Cardiac septum (tissue), 1 donor: Measurements from ENCODE around the gene CFAP20. TPM values are rescaled to one million over a fixed set of nuclear protein-coding genes. Genes with fewer than 3 reads are reported as not detected.
A peak's percentile ranks its signal among the peaks of the same experiment; 100 is the strongest.
"Not testable (repeated sequence)": the region's sequence is repeated elsewhere in the genome, so short reads cannot be mapped to it uniquely, and the experiment has no call there.

Source experiments
- DNase-seq: peaks from one replicate; pipeline ENCODE4 v3.0.0-alpha.2; 2020; ENCODE audit warnings: low spot score
- intact Hi-C: fragments of 100-400 bp; cut with DNase I; formaldehyde crosslinking; loops from one replicate; pipeline ENCODE4 v1.14.0; 2022
- total RNA-seq: library from RNA; stranded (reverse); fragmentation: NEBNext Ultra II Directional; extraction: Animal tissue kit (Norgen Biotek cat#: 25700); gene quantifications from one replicate; pipeline ENCODE4 v1.2.1, GENCODE V29; 2021
- donor health status: DM: no; HTN: no; CAD: no.

The CFAP20 gene
- total RNA-seq, 1 donor from 2014 or later: 36.7 TPM

GRCh38 chr16:58077796-58078195 is 51.4 kb downstream of the CFAP20 start:
- intact Hi-C loops: no loop called here
- DNase-seq: peak; percentile 56

GRCh38 chr16:58076514-58076913 is 52.7 kb downstream of the CFAP20 start:
- no peak for DNase-seq
- intact Hi-C loops: no loop called here

- intact Hi-C loops: no loop called here
- no peak for DNase-seq
These were observed 54.5 kb downstream of the CFAP20 start for GRCh38 chr16:58074657-58075056.

GRCh38 chr16:58073086-58073485 is 56.1 kb downstream of the CFAP20 start:
- DNase-seq, intact Hi-C loops: not testable (repeated sequence)

GRCh38 chr16:58072134-58072533 is 57.0 kb downstream of the CFAP20 start:
- intact Hi-C loops: not testable (repeated sequence)

GRCh38 chr16:58070585-58070984 is 58.6 kb downstream of the CFAP20 start:
- intact Hi-C loops: no loop called here
- no peak for DNase-seq

More at GRCh38 chr16:58072134-58072533, 57.0 kb downstream of the CFAP20 start:
- not testable (repeated sequence) for DNase-seq

Other genes with a start within 250 kb of the CFAP20 start
- not detected for gene CNGB1, start 158.3 kb downstream of the CFAP20 start, total RNA-seq
- gene ZNF319, start 128.7 kb downstream of the CFAP20 start, total RNA-seq: 7.2 TPM
- 36.0 TPM for gene USB1, start 128.0 kb downstream of the CFAP20 start, total RNA-seq
- gene MMP15, start 103.6 kb downstream of the CFAP20 start, total RNA-seq: 53.5 TPM
- 35.8 TPM for gene CSNK2A2, start 68.7 kb upstream of the CFAP20 start, total RNA-seq
- gene PRSS54, start 165.6 kb upstream of the CFAP20 start, total RNA-seq: not detected